Dedifferentiated amniotic fluid mesenchymal stem cell (primary cell): ENCODE data around the gene L2HGDH.

Experiments used
- DNase-seq: peaks from one replicate; pipeline ENCODE4 v3.0.0-alpha.2; 2016; ENCODE audit errors: extremely low spot score

The L2HGDH gene

DNA sequence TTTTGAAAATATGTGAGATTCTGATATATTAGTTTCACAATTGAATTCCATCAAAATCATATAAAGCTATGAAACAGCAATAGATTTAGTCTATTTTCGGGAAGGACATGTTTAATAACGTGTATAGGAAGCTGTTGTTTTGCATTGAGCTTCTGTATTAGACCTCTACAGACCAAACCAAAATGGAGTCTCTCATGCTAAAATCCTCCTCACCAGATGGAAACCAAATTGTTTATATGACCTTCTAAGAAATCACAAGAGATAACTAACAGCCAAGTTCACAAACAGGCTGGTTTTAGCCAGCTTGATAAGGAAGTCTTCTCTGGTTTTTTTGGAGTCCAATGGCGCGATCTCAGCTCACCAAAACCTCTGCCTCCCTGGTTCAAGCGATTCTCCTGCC is 23.9 kb downstream of the L2HGDH start:
- no peak for DNase-seq

DNA sequence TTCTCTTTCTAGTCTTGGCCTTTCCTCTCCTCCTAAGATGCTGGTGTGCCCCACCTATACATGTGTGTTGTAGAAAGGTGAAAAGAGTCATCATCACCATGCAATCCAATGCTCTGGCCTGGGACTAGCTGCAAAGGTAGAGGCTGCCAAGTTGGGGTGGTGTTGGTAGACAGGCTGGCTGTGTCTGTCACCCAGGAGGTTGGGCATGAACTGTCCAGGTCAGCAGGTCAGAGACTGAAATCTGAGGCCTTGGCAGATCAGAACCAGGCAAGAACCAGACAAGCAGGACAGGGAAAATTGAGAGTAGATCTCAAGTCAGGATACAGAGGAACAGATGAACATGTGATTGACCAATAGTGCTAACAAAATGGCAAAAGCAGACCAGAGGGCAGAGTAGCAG is 26.2 kb downstream of the L2HGDH start:
- DNase-seq, result no peak

DNA sequence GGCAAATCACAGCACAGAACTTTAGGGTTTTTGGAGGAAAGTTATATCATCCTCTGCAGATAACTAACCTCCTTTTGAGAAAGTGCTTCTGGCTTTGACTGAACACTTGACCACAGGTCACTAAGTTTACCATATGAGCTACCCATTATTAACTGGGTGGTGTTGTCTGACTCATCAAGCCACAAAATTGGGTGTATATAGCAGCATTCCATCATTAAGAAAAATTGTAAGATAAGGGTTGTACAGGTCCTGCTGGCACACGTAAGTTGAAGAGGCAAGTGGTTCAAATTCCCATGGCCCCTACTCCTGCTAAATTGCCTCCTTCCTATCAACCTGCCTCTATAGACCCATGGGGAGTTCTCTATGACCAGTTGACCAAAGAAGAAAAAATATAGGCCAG is 39.5 kb downstream of the L2HGDH start:
- no peak for DNase-seq

DNA sequence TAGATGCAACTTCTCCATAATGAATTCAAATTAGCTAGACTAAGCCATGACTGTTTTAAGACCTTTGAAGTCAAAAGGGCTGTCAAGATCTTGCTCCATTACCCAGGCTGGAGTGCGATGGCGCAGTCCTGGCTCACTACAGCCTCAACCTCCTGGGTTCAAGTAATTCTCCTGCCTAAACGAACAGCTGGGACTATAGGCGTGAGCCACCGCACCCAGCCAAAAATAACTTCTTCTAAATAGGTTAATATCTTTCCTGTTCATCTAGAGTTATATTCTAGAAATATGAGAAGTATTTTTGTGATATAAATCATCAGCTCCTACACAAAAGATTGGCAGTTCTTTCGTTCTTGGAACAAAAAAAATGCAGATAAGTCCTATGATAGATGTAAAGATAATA is 41.1 kb downstream of the L2HGDH start:
- DNase-seq, result no peak

DNA sequence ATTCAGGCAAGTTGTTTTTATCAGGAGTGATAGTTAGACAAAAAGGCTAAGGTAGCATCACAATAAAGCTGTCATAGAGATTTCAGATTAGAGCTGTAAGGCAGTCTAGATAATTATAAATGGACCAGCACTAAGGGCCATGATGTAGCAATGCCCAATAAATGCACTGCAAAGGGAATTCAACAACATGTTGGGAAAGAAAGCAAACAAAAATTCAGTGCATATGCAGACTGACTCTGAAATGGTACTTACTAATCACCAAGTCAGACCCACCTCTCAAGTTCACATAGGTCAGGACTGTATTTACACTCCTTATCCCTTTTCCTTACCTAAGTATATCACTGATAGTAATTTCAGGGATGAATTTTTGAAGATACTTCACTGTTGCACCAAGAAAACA is 47.0 kb downstream of the L2HGDH start:
- DNase-seq, result no peak

DNA sequence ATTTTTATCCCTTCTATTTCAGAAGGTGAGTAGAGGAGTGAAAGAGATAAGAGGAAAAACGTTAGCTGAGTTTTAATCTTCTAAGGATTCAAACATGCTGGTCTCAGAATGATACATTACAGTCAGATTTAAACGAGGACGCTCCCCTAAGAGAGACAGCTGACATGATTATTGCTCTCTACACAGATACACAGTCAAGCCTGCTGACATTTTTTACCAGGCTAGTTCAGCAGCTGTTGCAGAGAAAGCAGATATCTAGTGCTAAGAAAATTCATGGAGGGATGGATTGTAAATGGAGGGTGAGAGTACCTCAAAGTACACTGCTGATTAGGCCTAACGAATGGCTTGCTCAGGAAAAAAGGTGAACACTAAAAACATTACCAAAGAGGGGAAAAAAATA is 48.7 kb downstream of the L2HGDH start:
- DNase-seq, result no peak

DNA sequence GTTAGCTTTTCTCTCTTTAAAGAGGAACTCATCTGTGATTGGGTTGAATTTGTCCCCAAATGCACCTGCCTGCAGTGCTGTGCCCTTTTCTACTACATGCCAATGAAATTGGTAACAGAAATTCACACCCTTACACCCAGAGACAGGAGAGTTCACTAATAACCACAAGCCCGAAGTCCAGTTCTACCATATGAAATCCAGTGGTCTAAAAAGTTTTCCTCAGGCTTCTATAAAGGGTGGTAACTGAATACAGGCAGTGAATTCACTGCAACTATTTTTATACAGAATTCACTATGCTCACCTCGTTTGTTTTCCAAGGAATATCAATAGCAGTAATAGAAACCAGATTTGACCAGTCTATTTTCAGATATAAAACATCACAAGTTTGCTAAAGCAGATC is 49.2 kb downstream of the L2HGDH start:
- no peak for DNase-seq

DNA sequence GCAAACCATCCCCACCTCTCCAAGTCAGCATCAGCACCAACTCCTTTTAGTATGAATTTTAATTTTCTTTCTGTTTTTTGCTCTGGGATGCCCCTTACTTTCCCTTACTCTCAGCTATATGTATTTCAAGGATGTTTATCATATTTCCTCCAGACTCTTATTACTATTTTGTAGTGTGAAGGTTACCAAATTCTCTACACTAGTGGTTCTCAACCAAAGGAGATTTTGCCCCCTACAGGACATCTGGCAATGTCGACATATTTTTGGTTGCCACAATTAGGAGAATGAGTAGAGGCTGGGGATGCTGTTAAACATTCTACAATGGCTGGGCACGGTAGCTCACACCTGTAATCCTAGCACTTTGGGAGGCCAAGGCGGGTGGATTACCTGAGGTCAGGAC is 51.5 kb downstream of the L2HGDH start:
- peak; percentile 31 for DNase-seq

DNA sequence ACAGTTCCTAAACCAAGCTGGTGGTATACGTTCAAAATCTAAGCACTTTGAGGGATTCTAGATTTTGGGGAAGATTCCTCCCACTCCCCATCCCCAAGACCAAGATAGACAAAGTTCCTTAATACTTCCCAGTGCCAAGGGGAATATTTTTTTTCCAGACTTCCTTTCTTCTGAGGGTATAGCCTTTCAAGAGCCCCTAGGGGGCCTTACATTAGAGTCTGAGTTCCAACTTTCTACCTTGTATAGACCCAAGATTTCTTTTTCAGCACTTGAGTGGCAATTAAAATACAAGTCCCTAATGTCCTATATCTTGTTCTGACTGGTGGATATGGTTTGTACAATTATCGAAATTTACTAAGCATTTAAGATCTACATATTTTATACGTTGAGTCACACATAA is 52.0 kb downstream of the L2HGDH start:
- DNase-seq, result no peak

DNA sequence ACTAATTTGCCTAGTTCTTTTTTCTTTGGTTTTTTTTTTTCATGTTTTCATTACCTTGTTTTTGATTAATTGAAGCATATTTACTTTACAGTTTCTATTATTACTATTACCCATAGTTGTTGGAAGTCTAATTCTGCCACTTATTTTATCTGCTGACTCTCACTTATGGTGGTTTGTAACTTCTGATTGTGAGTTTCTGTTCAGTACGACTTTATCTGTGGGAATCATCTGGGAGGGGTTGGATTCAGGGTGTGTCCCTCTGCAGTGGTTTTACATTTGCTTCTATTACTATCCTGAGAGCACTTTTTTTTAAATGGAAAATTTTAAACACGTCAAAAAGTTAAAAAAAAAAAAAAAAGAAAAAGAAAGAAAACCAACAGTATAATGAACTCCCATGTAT is 54.3 kb downstream of the L2HGDH start:
- no peak for DNase-seq

DNA sequence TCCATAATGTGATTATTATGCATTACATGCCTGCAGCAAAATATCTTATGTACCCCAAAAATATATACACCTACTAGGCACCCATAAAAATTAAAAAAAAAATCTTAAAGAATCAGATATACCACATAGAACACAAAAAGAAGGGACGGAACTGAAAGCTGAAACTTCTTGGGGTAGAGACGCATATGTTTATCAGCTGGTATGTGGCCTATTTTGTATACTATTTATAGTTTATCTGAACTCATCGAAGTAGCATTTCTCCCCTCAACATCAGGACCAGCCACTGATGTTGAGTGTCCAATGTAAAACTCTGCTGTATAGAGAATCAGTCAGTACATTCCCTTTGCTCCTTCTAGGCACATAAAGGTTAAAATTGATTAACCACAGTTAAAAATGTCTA is 57.8 kb downstream of the L2HGDH start:
- DNase-seq, result no peak

DNA sequence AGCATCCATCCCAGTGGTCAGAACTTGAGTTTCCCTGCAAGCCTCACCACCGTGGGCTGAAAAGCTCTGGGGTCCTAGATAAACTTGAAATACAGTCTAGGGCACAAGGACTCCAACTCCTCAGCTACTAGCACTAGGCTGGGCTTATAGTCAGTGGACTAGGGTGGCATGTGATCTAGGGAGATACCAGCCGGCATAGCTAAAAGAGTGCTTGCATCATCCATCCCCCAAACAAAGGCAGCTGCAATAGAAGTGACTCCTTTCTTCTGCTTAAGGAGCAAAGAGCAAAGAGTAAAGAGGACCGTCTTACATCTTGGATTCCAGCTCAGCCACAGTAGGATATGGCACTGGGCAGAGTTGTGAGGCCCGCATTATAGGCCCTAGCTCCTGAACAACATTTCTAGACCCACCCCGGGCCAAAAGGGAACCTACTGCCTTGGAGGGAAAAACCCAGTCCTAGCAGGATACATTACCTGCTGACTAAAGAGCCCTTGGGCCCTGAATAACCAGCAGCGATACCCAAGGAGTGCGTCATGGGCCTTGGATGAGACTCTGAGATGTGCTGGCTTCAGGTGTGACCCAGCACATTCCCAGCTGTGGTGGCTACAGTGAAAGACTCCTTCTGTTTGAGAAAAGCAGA is 62.8 kb downstream of the L2HGDH start:
- DNase-seq, result no peak

DNA sequence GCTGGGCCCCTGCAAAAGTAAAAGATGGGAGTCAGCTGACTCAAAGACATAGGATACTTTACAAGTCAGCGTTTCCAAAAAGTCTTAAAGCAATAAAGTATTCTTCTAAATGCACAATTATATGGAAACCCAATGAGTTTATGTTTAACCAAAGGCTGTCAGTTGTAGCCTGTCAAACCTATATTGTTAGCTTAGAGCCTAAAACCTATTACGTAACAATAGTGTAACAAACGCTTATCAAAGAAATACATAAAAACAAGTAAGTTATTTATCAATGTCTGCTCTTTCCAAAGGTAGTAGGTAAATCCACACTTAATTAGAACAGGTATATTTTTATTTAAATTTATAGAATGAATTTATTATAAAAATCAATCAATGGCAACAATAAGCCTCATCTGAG is 64.8 kb downstream of the L2HGDH start:
- DNase-seq, result no peak

DNA sequence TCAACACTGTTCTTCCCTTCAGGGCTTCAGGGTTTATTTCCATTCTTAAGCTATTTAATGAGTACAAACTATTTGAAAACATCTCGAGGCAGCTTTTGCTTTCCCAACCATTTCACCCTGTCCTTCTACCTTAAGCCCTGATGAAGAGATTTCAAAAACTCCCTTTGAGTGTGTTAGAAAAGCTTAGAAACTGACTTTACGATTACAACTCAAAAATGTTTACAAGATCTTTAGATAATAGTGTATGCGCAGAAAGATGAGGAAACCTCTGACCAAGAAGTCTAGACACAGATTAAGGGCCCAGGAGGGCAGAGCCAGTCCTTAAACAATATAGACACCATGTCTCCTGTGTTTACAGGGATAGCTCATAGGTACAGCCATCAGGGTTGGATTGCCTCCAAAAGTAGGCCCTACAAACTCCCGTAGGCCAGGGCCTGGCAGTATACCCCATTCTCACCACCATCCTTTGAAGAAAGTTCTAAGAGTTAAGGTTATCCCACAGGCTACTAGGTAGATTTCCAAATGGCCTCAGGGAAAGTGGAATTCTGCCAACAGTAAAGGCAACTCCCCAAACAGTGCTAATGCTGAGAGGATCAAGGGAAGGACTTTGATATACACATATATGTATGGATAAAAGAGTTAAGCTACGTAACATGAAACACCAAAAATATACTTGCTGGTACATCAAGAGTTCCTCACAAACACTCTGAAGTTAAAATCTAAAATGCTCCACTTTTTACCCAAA is 69.3 kb downstream of the L2HGDH start:
- no peak for DNase-seq

DNA sequence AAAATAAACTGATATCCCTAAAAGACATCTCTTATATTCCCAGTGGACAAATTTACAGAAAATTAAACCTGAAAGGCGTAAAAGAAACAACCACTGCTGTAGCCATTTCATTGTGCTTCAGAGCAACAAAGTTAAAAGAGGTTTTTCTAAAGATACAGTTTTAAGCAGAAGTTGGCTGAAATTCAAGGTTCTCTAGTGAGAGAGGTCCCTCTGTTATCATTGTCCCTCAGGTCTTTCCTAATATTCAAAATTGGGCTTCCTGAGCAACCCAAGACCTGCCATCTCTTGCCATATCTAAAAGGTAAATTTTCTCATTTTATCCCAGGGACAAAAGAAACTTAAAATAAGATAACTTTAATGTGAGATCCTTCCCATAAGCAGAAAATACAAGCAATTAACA is 69.9 kb downstream of the L2HGDH start:
- DNase-seq, result no peak

DNA sequence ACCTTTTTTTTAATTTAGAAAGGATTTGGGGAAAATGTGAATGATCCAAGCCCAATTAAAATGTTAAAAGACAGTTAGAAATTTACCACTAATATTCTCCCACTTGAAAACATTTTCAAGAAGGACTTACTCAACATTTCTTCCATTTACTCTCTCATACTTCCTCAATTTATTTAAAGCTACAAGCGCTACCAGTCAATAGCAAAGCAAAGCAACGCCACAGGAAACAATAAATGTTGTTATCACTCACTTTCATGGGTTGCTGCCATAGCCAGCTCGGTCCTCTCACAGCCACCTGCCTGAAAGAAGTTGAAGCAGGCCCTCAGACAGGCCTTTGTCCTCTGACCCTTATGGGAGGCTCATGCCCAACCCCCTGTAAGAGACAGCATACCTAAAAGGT is 74.6 kb downstream of the L2HGDH start:
- DNase-seq, result no peak

DNA sequence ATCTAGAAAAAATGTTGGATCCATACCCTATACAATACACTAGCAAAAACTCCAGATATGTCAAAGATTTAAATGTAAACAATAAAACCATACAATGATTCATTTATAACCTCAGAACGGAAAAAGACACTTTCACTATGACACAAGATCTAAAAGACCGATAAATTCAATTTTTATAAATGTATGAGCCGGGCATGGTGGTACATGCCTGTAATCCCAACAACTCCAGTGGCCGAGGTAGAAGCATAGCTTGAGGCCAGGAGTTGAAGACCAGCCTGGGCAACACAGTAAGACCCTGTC is 78.1 kb downstream of the L2HGDH start:
- no peak for DNase-seq

DNA sequence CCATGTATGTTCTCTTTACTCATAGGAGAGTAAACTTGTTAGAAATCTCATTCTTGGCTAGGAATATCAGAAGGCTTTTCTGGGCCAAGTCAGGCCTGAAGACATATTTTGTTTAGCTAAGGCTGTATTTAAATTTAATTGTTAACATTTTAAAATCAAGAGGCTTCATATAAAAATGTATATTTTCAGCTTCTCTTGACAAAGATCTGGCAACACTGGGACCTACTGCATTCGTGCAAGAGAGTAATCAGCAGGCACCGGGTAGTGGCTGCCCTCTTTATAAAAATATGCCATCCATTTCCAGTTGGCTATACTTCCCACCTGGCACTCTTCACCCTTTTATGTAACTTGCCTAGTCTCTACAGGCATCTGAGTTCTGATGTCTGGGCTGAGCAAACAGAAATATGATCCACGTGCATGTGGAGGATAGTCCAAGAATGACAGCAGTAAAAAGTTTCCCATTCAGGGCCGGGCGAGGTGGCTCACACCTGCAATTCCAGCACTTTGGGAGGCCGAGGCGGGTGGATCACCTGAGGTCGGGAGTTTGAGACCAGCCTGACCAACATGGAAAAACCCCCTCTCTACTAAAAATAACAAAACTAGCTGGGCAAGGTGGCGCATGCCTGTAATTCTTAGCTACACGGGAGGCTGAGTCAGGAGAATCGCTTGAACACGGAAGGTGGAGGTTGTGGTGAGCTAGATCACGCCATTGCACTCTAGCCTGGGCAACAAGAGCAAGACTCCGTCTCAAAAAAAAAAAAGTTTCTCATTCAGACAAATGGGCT is 78.7 kb downstream of the L2HGDH start:
- no peak for DNase-seq

DNA sequence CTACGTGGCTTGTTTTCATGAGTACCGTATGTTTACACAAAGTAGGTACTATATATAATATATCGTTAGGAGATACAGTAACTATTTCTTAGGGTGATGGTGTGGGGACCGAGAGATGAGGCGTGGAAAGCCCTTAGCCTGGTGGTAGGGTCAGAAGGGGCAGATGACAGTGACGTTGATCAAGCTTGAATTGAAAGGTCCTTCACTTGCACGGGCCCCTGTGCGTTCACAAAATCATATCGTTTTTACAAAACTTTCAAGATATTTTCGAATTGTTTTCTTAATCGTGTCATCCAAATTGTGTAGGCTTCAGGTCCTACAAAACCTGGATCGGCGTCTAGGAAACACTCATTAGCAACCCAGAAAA is 79.8 kb downstream of the L2HGDH start:
- no peak for DNase-seq

DNA sequence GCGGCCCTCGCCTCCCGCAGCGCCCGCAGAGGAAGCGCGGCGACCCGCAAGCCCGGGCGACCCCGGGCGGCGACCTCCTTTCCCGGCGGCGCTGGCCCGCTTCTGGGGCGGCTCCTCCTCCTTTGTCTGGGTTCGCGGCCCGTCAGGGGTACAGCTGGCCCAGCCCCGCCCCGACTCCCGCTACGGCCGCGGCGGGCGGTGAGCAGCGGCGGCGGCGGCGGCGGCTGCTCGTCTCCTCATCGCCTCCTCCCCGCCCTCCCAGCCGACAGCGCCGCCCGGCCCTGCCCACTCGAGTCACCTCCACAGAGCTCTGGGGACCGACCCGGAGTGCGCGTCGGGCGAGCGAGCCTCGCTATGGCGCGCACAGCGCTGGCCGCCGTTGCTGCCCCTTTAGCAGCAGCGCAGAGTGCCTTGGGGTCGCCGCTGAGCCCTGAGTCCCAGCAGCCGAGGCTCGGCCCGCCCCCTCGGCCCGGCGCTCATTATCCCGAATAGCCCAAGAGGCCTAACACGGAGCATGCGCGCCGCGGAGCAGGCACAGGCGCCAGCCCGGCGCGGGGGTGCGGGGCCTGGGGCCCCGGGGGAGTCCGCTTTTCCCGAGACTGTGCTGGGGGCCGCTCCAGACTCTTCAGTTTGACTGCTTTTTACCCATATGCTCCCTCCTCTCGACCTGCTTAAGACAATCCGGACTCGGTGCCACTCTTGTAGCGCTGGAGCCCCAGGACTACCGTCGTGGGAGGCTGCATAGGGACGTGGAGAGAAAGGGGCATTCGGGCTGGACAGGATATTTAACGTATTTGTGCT is 80.4 kb downstream of the L2HGDH start, which contains the start of gene SOS2:
SOS2 (minus strand) TSS at position 104 of the 801 bp plus-strand sequence. CDS start 295 bp downstream, outside the sequence.
- DNase-seq, result peak; percentile 73

DNA sequence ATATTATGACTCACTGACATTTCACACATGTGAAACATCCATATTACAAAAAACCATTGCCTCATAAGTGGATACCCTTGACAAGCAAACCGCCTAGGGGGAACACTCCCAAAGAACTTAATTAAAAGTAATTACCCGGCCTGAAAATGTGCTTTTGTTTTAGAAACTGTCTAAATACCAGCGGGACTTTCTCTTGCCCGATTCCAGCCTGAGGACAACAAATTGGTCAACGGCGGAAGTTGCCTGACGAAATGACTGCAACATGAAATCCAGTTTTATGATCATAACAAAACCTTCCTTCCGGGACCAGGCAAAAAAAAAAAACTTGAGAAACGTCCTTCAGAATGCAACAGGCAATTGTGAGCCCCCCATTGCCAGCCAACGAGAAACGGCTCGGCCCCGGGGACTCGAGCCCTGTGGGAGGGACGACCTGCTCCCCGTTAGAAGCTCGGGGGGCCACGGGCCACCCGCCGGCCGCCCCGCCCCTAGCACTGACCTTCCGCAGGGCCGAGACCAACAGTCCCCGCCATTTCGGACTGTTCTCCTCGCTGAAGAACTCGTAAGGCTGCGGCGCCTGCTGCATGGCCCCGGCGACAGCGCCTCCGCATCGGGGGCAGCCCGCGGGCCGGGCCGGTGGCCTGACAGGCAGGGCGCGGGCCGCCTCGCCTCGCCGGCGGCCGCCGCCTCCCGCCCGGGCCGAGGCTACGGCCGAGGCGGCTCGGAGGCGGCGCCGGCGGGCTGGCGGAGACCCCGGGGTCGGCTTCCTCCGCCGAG is 81.1 kb downstream of the L2HGDH start:
- DNase-seq, result peak; percentile 65

DNA sequence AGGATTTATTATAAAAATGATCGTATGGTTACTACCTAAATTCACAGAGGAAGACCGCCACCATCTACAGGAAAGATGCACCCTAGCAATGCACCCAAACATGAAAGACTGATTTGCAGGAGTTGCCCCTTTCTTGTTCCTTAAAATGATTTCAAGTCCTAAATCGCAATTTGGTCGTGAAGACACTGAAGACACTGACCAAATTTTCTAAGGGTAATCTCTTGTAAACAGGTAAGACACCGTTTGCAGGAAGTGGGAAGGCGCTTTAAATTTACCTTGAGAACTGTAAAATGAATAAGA is 81.7 kb downstream of the L2HGDH start:
- DNase-seq, result no peak
